ENCODE data around the gene PLXNA2.

- no peak for TF ChIP-seq EZH2 (IDR thresholded peaks at IDR 0.05; ENCODE audit: insufficient read depth, poor library complexity, severe bottlenecking)
- TF ChIP-seq EZH2phosphoT487 (IDR thresholded peaks at IDR 0.05; ENCODE audit: insufficient read depth, low read depth), result no peak
Measured at GRCh38 chr1:208256091-208256490, 11.9 kb upstream of the PLXNA2 start.
